Jurkat, Clone E6-1 (cell line): ENCODE results near the gene ZNF687.

Source experiments
- DNase-seq: peaks from one replicate; pipeline ENCODE4 v3.0.0-alpha.2; 2011; ENCODE audit warnings: low read depth, low spot score
- H3K4me3 ChIP-seq: 2 replicates; pipeline ENCODE4 v1.5.1; 2011; ENCODE audit warnings: mild to moderate bottlenecking, low read length, control low read depth, moderate library complexity

Gene ZNF687

DNA sequence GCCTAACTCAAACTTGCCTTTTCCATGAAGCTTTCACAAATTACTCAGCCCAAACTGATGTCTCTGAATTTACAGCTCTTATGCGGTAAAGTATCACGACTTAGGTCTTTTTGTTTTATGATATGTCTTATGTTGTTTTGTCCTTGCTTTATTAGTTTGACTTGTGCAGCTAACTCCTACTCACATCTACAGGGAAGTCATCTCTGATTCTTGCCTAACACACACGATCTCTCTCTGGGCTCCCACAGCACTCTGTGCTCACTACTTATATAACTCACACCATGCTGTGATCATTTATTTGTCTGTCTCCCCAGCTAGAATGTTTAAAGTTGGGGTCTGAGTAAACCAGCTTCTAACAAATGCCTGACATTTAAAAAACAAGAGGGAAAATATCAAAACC, 54.5 kb downstream of the ZNF687 start:
- no peak overlapping the region for H3K4me3 ChIP-seq
- DNase-seq, result no peak

DNA sequence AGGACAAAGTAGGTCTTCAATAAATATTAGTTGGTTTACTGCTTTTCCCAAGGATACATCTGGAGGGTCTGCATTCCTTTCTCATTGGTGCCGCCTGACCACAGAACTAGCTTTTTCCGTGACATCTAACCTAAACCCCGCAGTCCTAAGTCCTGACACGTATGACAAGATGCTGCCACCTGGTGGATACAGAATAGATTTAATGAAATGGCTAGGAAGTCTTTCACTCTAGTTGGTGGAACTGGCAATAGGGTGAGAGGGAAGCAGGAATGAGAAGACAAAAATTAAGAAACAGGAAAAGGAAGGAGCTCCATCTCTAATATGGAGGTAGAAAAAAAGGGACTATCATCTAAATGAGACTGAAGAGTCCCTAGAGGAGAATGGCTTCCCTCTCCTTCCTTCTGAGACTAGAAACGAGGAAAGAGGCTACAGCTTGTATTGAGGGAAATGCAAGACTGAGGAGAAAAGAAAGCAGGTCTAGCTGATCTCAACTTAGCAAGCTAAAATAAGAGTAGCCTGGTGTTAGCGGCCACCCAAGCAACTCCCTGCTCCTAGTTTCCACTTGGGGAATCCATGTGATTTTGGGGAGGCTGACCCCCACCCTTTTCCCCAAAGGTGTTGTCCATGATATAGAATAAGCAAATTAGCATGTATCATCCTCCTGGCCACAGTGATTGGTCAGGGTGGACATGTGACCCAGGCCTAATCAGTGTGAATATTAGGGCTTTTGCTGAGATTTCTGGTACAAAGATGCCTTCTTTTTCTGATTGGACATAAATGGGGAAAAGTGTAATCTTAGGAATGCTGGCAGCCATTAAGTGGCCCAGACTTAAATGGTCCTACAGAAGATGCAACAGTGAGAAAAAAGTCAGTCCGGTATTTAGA, 59.0 kb downstream of the ZNF687 start:
- H3K4me3 ChIP-seq, result no peak overlapping the region
- peak; percentile 71 for DNase-seq
